ENCODE measurements around the gene ENPP4.
"Not testable (repeated sequence)": the region's sequence is repeated elsewhere in the genome, so short reads cannot be mapped to it uniquely, and the experiment has no call there.

The ENPP4 gene, protein sequence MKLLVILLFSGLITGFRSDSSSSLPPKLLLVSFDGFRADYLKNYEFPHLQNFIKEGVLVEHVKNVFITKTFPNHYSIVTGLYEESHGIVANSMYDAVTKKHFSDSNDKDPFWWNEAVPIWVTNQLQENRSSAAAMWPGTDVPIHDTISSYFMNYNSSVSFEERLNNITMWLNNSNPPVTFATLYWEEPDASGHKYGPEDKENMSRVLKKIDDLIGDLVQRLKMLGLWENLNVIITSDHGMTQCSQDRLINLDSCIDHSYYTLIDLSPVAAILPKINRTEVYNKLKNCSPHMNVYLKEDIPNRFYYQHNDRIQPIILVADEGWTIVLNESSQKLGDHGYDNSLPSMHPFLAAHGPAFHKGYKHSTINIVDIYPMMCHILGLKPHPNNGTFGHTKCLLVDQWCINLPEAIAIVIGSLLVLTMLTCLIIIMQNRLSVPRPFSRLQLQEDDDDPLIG

GRCh38 chr6:46129629-46130511 is at the start of gene ENPP4:
Gene ENPP4, plus strand, starts transcription at chr6:46129989. Its CDS starts 9,595 bp downstream, at chr6:46139584.
- DNase-seq: peak; percentile 56 to 80 (median 74)

GRCh38 chr6:46080111-46080510 is 49.7 kb upstream of the ENPP4 start:
- no peak for DNase-seq

- DNase-seq: not testable (repeated sequence)
These were observed 44.1 kb upstream of the ENPP4 start for GRCh38 chr6:46085688-46086087.

DNA sequence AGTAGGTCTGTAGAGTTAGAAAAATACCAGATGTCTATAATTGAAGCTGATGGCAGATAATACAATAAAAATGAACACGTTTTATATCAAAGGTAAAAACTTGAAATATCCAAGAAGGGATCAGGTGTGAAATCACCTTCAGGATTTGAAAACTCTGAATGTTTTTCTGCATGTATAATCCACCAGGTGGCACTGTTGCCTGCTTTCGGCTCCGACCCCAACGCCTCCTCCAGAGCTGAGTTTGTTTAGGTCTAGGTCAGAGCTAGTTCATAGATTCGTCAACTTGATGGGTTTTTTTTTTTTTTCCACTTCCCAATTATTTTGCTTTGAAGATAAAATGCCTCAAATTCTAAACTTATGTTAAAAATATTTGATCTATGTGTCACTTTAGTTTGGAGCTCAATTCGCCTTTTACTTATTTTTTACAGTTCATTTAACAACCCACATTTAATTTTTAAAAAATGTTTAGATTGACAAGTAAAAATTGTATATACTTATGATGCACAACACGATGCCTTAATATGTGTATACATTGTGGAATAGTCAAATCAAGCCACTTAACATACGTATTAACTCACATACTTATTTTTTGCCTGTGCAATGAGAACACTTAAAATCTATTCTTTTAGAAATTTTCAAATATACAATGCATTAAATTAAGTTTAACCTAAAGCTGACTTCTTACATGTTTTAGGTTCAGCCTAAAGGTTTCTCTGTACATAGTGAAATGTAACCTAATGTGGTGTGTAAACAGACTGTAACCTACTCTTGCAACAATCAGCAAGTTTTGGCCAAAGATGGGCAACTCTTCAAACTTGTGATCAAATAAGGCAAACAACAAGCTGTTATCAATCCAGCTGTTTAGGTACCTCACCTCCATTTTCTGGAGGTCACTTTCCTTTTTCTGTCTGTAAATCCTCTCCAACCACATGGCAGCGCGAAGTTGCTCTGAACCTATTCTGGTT is 39.4 kb upstream of the ENPP4 start:
- DNase-seq: peak in 3 of 4 experiments; percentile 2 to 27 (median 25)

- DNase-seq: no peak
These were observed 38.7 kb upstream of the ENPP4 start for GRCh38 chr6:46091080-46091478.

GRCh38 chr6:46095251-46095650 is 34.5 kb upstream of the ENPP4 start:
- no peak for DNase-seq

- DNase-seq: no peak
These were observed 32.4 kb upstream of the ENPP4 start for GRCh38 chr6:46097366-46097765.

- no peak for DNase-seq
These were observed 31.1 kb upstream of the ENPP4 start for GRCh38 chr6:46098678-46099077.

GRCh38 chr6:46099952-46100351 is 29.8 kb upstream of the ENPP4 start:
- no peak for DNase-seq

DNA sequence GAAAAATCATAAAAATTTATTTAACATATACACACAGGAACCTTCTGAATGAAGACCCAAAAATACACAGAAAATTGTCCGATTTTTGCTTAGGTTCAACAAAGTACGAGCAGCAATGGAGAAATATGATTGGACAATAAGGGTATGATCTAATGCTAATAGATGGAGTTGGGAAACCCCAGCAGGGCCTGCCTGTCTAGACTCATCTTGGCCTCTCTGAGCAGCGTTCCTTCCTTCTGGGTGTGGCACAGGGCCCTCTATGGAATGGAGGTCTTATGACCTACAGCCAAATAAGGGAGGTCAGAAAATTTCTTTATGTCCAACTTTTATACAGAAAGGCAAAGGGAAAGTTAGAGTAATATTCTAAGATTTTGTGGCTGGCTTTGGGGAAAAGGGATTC is 27.7 kb upstream of the ENPP4 start:
- DNase-seq: no peak

- DNase-seq: no peak
These were observed 26.2 kb upstream of the ENPP4 start for GRCh38 chr6:46103441-46104115.

DNA sequence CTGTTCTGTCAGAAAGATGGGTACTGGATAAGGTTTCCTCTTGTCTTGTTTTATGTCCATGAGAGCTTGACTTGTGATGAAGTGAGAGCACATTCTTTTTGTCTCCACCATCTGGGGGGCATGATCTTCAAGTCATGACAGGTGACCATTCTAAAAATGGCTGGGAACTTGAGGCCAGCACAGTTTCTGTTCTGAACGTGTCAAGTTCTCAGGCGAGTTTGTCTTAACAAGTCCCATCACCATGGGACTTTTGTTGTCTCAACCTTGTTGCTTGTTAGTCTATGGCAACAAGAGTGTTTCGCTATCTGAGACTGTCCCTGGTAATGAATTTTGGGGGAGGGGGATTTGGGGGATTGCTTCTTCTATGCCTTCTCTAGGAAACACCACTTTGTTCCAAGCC is 25.6 kb upstream of the ENPP4 start:
- DNase-seq: no peak

- no peak for DNase-seq
These were observed 24.2 kb upstream of the ENPP4 start for GRCh38 chr6:46105568-46105967.

- no peak for DNase-seq
These were observed 16.4 kb upstream of the ENPP4 start for GRCh38 chr6:46113370-46113769.

DNA sequence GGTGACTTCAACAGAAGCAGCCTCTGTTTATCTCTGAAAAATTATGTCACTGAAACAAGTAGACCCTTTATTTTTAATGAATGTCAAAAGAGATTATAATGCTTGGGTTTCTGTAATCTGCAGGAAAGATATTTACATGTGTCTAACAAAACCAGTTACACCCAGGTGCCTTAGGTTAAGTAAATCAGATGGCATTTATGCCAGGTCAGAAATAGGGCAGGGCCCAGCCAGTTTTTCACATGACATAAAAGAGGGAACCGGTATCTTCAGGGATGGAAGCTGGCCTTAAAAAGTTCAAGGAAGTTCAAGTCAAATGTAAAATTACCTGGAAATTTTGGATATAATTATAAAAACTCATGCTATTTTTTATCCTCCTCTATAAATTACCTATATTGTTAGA is 14.2 kb upstream of the ENPP4 start:
- DNase-seq: no peak

DNA sequence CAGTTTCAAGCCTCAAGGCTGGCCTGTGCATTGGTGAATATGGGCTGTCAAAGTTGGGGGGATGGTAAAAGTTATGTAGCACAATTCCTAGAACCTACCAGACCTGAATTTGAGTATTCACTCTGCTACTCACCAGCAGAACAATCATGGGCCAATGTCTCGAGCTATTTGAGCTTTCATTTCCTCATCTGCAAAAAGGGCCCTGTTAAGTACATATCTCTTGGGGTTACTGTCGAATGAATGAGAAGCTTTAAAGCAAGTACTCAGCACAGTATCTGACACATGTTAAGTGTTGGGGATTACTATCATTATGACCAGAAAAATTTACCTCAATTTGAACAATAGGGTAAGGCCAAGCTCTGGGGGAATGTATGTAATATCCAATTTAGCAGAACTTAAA is 13.5 kb upstream of the ENPP4 start:
- no peak for DNase-seq

GRCh38 chr6:46118157-46118556 is 11.6 kb upstream of the ENPP4 start:
- DNase-seq: no peak

- DNase-seq: no peak
These were observed 11.0 kb upstream of the ENPP4 start for GRCh38 chr6:46118836-46119235.

GRCh38 chr6:46119679-46120078 is 10.1 kb upstream of the ENPP4 start:
- not testable (repeated sequence) for DNase-seq

DNA sequence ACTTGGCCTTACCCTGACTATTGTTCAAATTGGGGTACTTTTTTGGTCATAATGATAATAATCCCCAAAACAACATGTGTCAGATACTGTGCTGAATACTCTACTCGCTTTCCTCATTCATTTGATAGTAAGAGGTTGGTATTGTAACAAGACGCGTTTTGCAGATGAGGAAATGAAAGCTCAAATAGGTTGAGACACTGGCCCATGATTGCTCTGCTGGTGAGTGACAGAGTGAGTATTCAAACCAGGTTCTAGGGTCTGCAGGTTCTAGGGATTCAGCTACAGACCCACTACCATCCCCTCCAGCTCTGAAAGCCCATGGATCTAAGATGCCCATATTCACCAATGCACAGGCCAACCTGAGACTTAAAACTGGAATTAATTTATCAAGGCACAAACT is 1.3 kb upstream of the ENPP4 start:
- no peak for DNase-seq

GRCh38 chr6:46129291-46129628 is 529 bp upstream of the ENPP4 start:
- no peak for DNase-seq

- DNase-seq: no peak
These were observed 877 bp downstream of the ENPP4 start for GRCh38 chr6:46130666-46131065.
